Heart right ventricle (tissue), 16 donors: Measurements from ENCODE around the gene DAB2IP. TPM values are rescaled to one million over a fixed set of nuclear protein-coding genes. Genes with fewer than 3 reads are reported as not detected.

Experiments
- ATAC-seq, 8 donors: fragments of 200-7000 bp; cut with Tn5 transposase; one replicate each; pipeline ENCODE4 v1.9.1; 2020; ENCODE audit warnings: mild to moderate bottlenecking in 8 of 8, moderate library complexity in 8 of 8, moderate number of reproducible peaks in 1 of 8
- DNase-seq, 2 donors: peaks; one replicate each; pipeline ENCODE4 v3.0.0-alpha.2; 2020
- H3K27ac ChIP-seq, 10 donors: fragments of 200-600 bp; sonication (generic) in 2 of 10; one replicate each; pipeline versions ENCODE4 v1.5.0 to v1.8.0; 2020 to 2022; ENCODE audit warnings: mild to moderate bottlenecking in 3 of 10
- H3K27me3 ChIP-seq, 7 donors: fragments of 200-600 bp; one replicate each; pipeline ENCODE4 v1.8.0; 2021 to 2022; ENCODE audit warnings: mild to moderate bottlenecking in 2 of 7
- H3K36me3 ChIP-seq, 9 donors: fragments of 200-600 bp; sonication (generic) in 1 of 9; one replicate each; pipeline versions ENCODE4 v1.5.0 to v1.8.0; 2020 to 2022; ENCODE audit warnings: mild to moderate bottlenecking in 2 of 9
- H3K4me1 ChIP-seq, 9 donors: fragments of 200-600 bp; sonication (generic) in 1 of 9; one replicate each; pipeline versions ENCODE4 v1.5.0 to v1.8.0; 2020 to 2022; ENCODE audit warnings: mild to moderate bottlenecking in 4 of 9
- H3K4me3 ChIP-seq, 10 donors: fragments of 200-600 bp; sonication (generic) in 2 of 10; one replicate each; pipeline versions ENCODE4 v1.5.0 to v1.8.0; 2020 to 2022; ENCODE audit warnings: mild to moderate bottlenecking in 7 of 10, moderate library complexity in 2 of 10
- H3K9me3 ChIP-seq, 11 donors: fragments of 200-600 bp in 10 of 11; sonication (generic) in 2 of 11; one replicate each; pipeline versions ENCODE4 v1.5.0 to v1.8.0; 2013 to 2022; ENCODE audit warnings: mild to moderate bottlenecking in 2 of 11, control low read depth in 1 of 11, moderate library complexity in 1 of 11
- WGBS, 2 donors: extraction: QIAGEN DNeasy Blood & Tissue Kit; methylation state at CpG; one replicate each; pipeline ENCODE4 v1.1.7; 2013; ENCODE audit warnings: inconsistent platforms in 1 of 2; 5-methylcytosine and 5-hydroxymethylcytosine counted together
- intact Hi-C, 10 donors: fragments of 100-400 bp; cut with DNase I; formaldehyde crosslinking; loops; one replicate each; pipeline versions ENCODE4 v1.11.1 to v1.14.2; 2022
- polyA plus RNA-seq, 2 donors: library from polyadenylated mRNA; stranded (reverse); fragments of 200-250 nt; gene quantifications; one replicate each; pipeline ENCODE4 v1.2.3, GENCODE V29; 2013
- total RNA-seq, 10 donors: library from RNA; stranded (reverse); fragmentation: NEBNext Ultra II Directional in 3 of 10; extraction: Animal tissue kit (Norgen Biotek cat#: 25700) in 3 of 10; gene quantifications; one replicate each; pipeline versions ENCODE4 v1.2.1 to v1.2.4, GENCODE V29; 2021 to 2023
- TF ChIP-seq, protein P1 (sequence below), 9 donors: fragments of 200-600 bp; sonication (generic) in 2 of 9; IDR thresholded peaks; one replicate each; pipeline versions ENCODE4 v1.5.0 to v1.8.0; 2021 to 2022; ENCODE audit warnings: antibody characterized with exemption in 9 of 9, mild to moderate bottlenecking in 5 of 9, moderate library complexity in 1 of 9
- donor health status: Arrhythmogenic right ventricular cardiomyopathy.
- donor health status: ischemic (EF 13 %, LVEDD 7.1; RV severe dilation, severe dysfunction).
- donor health status: healthy with polysubstance abuse.
- donor health status: DM: no; HTN: yes; CAD: no.
- donor health status: DM: no; HTN: no; CAD: no.
- donor health status: ischemic (EF 25% LVEDD 6.9; RV normal size, moderate dysfunction).
- donor health status: ischemic (EF 25% LVEDD 5.7; RV mildly dilated, moderate dysfunction).
- donor health status: healthy.
- donor health status: DM: yes; HTN: yes; CAD: no.
- donor health status: Ischemic cardiomyopathy.
- donor health status: ischemic (EF 35%, LVEDD 5.7; RV mildly dilated, moderate dysfunction).
- donor health status: nonischemic (EF 11% LVEDD 7.7; RV severe dilation, severe dysfunction).
- donor health status: DM: yes; HTN: yes; CAD: no.
- donor health status: PGD.
- donor health status: ischemic (EF 29% LVEDD 5.4; RV normal size, mild dysfunction).
- donor health status: nonischemic (EF 23%, LVEDD 6.1; RV moderate dilation, normal function).

Gene DAB2IP
- total and polyA plus RNA-seq, 12 donors = 18.1 to 71.1 (median 52.8) TPM

DNA sequence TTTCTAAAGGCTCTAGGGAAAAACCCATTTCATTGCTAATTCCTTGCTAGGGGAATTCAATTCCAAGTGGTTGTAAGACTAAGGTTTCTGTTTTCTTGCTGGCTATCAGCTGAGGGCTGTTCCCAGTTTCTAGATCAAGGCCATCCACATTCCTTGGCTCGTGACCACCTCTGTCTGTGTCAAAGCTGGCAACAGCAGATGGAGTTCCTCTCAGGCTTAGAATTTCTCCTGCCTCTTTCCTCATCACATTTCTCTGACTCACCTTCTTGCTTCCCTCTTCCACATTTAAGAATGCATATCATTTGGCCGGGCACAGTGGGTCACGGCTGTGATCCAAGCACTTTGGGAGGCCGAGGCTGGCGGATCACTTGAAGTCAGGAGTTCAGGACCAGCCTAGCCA lies 19.0 kb downstream of the DAB2IP start:
- TF ChIP-seq, protein P1, sequence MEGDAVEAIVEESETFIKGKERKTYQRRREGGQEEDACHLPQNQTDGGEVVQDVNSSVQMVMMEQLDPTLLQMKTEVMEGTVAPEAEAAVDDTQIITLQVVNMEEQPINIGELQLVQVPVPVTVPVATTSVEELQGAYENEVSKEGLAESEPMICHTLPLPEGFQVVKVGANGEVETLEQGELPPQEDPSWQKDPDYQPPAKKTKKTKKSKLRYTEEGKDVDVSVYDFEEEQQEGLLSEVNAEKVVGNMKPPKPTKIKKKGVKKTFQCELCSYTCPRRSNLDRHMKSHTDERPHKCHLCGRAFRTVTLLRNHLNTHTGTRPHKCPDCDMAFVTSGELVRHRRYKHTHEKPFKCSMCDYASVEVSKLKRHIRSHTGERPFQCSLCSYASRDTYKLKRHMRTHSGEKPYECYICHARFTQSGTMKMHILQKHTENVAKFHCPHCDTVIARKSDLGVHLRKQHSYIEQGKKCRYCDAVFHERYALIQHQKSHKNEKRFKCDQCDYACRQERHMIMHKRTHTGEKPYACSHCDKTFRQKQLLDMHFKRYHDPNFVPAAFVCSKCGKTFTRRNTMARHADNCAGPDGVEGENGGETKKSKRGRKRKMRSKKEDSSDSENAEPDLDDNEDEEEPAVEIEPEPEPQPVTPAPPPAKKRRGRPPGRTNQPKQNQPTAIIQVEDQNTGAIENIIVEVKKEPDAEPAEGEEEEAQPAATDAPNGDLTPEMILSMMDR (IDR thresholded peaks at IDR 0.05) = no peak

DNA sequence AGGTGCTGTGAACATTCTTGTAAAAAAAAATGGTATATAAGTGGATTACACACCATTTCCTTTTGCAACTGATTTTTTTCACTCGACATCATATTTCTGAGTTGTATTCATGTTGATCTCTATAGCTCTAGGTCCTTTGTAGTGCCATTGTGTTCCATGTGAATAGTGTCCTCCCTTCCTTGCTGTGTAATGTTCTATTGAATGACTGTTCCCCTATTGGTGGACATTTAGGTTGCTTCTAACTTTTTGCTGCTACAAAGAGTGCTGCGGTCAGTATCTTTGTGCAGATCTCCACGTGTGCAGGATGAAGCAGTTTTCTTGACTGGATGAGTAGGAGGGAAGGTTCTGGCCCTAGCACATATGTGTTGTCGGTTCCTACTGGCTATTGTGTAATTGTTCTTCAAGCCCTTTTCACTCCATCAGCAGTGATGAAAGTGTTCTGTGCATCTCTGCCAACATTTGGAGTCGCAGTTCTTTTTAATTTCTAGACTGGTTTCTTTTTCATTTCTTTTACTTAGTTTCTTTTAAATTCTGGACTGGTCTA lies 20.2 kb downstream of the DAB2IP start:
- ATAC-seq (peak in 5 of 8 donors; percentile 16 to 68 (median 28)), DNase-seq (no peak)
- Histone ChIP-seq H3K4me3 (no peak overlapping the region), H3K27me3 (no peaks in the 10 kb centered on the region), H3K4me1 (peaks cover 22 to 79% (median 58%) of the 10 kb centered on the region in 9 donors), H3K9me3 (peaks cover 0 to 7% (median 0%) of the 10 kb centered on the region in 11 donors), H3K36me3 (peaks cover 0 to 15% (median 0%) of the 10 kb centered on the region in 9 donors), H3K27ac (peak overlapping the region in 1 of 10 donors; percentile 5)
- intact Hi-C loops = loop anchor here in 1 of 10 donors (1.0 kb wide), 1 partner anchor 13 kb away; no protein-coding TSS in a partner anchor
- TF ChIP-seq, protein P1 (IDR thresholded peaks at IDR 0.05) = no peak
- 35 to 37% methylated on average over 5 of the region's 5 CpGs for WGBS, 2 donors

More for the DNA sequence above, 19.0 kb downstream of the DAB2IP start:
- Histone ChIP-seq H3K4me3 (no peak overlapping the region), H3K9me3 (peaks cover 0 to 7% (median 0%) of the 10 kb centered on the region in 11 donors), H3K36me3 (peaks cover 0 to 19% (median 0%) of the 10 kb centered on the region in 9 donors), H3K27ac (no peak overlapping the region), H3K4me1 (peaks cover 13 to 66% (median 45%) of the 10 kb centered on the region in 9 donors), H3K27me3 (no peaks in the 10 kb centered on the region)
- no peak for DNase-seq
- intact Hi-C loops = no loop called here
- ATAC-seq = peak in 2 of 8 donors; percentile 8 to 62
- WGBS, 2 donors = 72 to 84% methylated on average over 5 of the region's 5 CpGs

GRCh38 chr9:121672213-121672612 lies 20.8 kb downstream of the DAB2IP start:
- intact Hi-C loops = loop anchor here in 1 of 10 donors (1.0 kb wide), 1 partner anchor 12 kb away; no protein-coding TSS in a partner anchor
- TF ChIP-seq, protein P1 (IDR thresholded peaks at IDR 0.05) = no peak
- Histone ChIP-seq H3K9me3 (peaks cover 0 to 7% (median 0%) of the 10 kb centered on the region in 11 donors), H3K27me3 (no peaks in the 10 kb centered on the region), H3K4me1 (peaks cover 22 to 84% (median 63%) of the 10 kb centered on the region in 9 donors), H3K36me3 (peaks cover 0 to 15% (median 0%) of the 10 kb centered on the region in 9 donors), H3K4me3 (no peak overlapping the region), H3K27ac (peak overlapping the region in 1 of 10 donors; percentile 59)
- 76 to 80% methylated on average over 7 of the region's 7 CpGs for WGBS, 2 donors
- ATAC-seq = no peak
- DNase-seq = no peak

- intact Hi-C loops = loop anchor here in 1 of 10 donors (1.0 kb wide), 1 partner anchor 11 kb away; no protein-coding TSS in a partner anchor
- peak overlapping the region in 2 of 10 donors; percentile 11 to 59 for H3K27ac ChIP-seq
- H3K9me3 ChIP-seq = peaks cover 0 to 7% (median 0%) of the 10 kb centered on the region in 11 donors
- no peak overlapping the region for H3K4me3 ChIP-seq
- TF ChIP-seq, protein P1 (IDR thresholded peaks at IDR 0.05) = no peak
- ATAC-seq = no peak
- H3K27me3 ChIP-seq = no peaks in the 10 kb centered on the region
- WGBS, 2 donors = 97 to 100% methylated on average over 1 of the region's 1 CpG
- H3K36me3 ChIP-seq = peaks cover 0 to 10% (median 0%) of the 10 kb centered on the region in 9 donors
- peaks cover 22 to 89% (median 63%) of the 10 kb centered on the region in 9 donors for H3K4me1 ChIP-seq
- DNase-seq = no peak
Observed at GRCh38 chr9:121672986-121673385, 21.6 kb downstream of the DAB2IP start.
